T-helper 1 cell treated with Interleukin-12 subunit alpha and Interleukin-12 subunit beta and Interleukin-4 antibody, amounts not matched to agents 30 ng/mL and 1 ng/mL, for 36 hours (primary cell): ENCODE data around the gene TAF11L7. TPM values are rescaled to one million over a fixed set of nuclear protein-coding genes. Genes with fewer than 3 reads are reported as not detected.
"Not testable (repeated sequence)": the region's sequence is repeated elsewhere in the genome, so short reads cannot be mapped to it uniquely, and the experiment has no call there.

Source experiments
- intact Hi-C: fragments of 100-400 bp; cut with micrococcal nuclease; formaldehyde crosslinking; loops from one replicate; pipeline ENCODE4 v1.15.1; 2024
- total RNA-seq: library from RNA; stranded (reverse); gene quantifications from 2 replicates; pipeline ENCODE4 v1.2.3, GENCODE V29; 2022

TAF11L7 gene
- total RNA-seq = not detected in 2 replicates

GRCh38 chr5:17585658-17586057 lies at the start of gene TAF11L7:
TAF11L7 (minus strand) TSS chr5:17585758.
- intact Hi-C loops = not testable (repeated sequence)

GRCh38 chr5:17634160-17634559 lies 48.6 kb upstream of the TAF11L7 start, which contains the start of gene TAF11L14:
TAF11L14 (plus strand) TSS chr5:17634460.
- intact Hi-C loops = no loop called here

- intact Hi-C loops = not testable (repeated sequence)
Observed at GRCh38 chr5:17631788-17632187, 46.2 kb upstream of the TAF11L7 start, which contains the start of gene TAF11L13. TAF11L13 (plus strand) TSS chr5:17632088.

- intact Hi-C loops = no loop called here
Observed at GRCh38 chr5:17625686-17626085, 40.1 kb upstream of the TAF11L7 start.

- intact Hi-C loops = no loop called here
Observed at GRCh38 chr5:17620627-17621026, 35.1 kb upstream of the TAF11L7 start.

- intact Hi-C loops = no loop called here
Observed at GRCh38 chr5:17619354-17619753, 33.8 kb upstream of the TAF11L7 start.

GRCh38 chr5:17614872-17615605 lies 29.5 kb upstream of the TAF11L7 start:
- intact Hi-C loops = no loop called here

GRCh38 chr5:17610092-17610491 lies 24.5 kb upstream of the TAF11L7 start, which contains the start of gene TAF11L12:
TAF11L12 (plus strand) TSS chr5:17610392.
- intact Hi-C loops = not testable (repeated sequence)

GRCh38 chr5:17607461-17607860 lies 21.9 kb upstream of the TAF11L7 start:
- intact Hi-C loops = not testable (repeated sequence)

GRCh38 chr5:17604951-17605350 lies 19.4 kb upstream of the TAF11L7 start:
- intact Hi-C loops = no loop called here

GRCh38 chr5:17603880-17604279 lies 18.3 kb upstream of the TAF11L7 start, which contains the start of gene TAF11L11:
TAF11L11 (plus strand) TSS chr5:17604183.
- intact Hi-C loops = not testable (repeated sequence)

- intact Hi-C loops = not testable (repeated sequence)
Observed at GRCh38 chr5:17597728-17598127, 12.2 kb upstream of the TAF11L7 start, which contains the start of gene TAF11L10. TAF11L10 (minus strand) TSS chr5:17597828.

GRCh38 chr5:17594255-17594654 lies 8.7 kb upstream of the TAF11L7 start, which contains the start of gene TAF11L9:
TAF11L9 (minus strand) TSS chr5:17594394.
- intact Hi-C loops = not testable (repeated sequence)

- intact Hi-C loops = not testable (repeated sequence)
Observed at GRCh38 chr5:17590860-17591259, 5.3 kb upstream of the TAF11L7 start, which contains the start of gene TAF11L8. TAF11L8 (minus strand) TSS chr5:17590960.

Other genes with a start within 250 kb of the TAF11L7 start
- gene TAF11L2, start 87.5 kb downstream of the TAF11L7 start, total RNA-seq = not detected in 2 replicates
- not detected in 2 replicates for gene TAF11L3, start 67.4 kb downstream of the TAF11L7 start, total RNA-seq
- gene TAF11L4, start 64.0 kb downstream of the TAF11L7 start, total RNA-seq = not detected in 2 replicates
- not detected in 2 replicates for gene TAF11L5, start 60.5 kb downstream of the TAF11L7 start, total RNA-seq
- gene TAF11L6, start 57.1 kb downstream of the TAF11L7 start, total RNA-seq = not detected in 2 replicates
- not detected in 2 replicates for gene TAF11L8, start 5.2 kb upstream of the TAF11L7 start, total RNA-seq
- gene TAF11L9, start 8.6 kb upstream of the TAF11L7 start, total RNA-seq = not detected in 2 replicates
- not detected in 2 replicates for gene TAF11L10, start 12.1 kb upstream of the TAF11L7 start, total RNA-seq
- gene TAF11L11, start 18.4 kb upstream of the TAF11L7 start, total RNA-seq = not detected in 2 replicates
- gene TAF11L12, start 24.6 kb upstream of the TAF11L7 start, total RNA-seq = not detected in 2 replicates
- not detected in 2 replicates for gene TAF11L13, start 46.3 kb upstream of the TAF11L7 start, total RNA-seq
- not detected in 2 replicates for gene TAF11L14, start 48.7 kb upstream of the TAF11L7 start, total RNA-seq